GM19238 (cell line): ENCODE data around the gene ELK4.
"Not testable (repeated sequence)": the region's sequence is repeated elsewhere in the genome, so short reads cannot be mapped to it uniquely, and the experiment has no call there.

Experiments used
- DNase-seq: peaks from one replicate; pipeline ENCODE4 v3.0.0; 2011; ENCODE audit warnings: low spot score; ENCODE audit not compliant: insufficient read length

ELK4 gene

DNA sequence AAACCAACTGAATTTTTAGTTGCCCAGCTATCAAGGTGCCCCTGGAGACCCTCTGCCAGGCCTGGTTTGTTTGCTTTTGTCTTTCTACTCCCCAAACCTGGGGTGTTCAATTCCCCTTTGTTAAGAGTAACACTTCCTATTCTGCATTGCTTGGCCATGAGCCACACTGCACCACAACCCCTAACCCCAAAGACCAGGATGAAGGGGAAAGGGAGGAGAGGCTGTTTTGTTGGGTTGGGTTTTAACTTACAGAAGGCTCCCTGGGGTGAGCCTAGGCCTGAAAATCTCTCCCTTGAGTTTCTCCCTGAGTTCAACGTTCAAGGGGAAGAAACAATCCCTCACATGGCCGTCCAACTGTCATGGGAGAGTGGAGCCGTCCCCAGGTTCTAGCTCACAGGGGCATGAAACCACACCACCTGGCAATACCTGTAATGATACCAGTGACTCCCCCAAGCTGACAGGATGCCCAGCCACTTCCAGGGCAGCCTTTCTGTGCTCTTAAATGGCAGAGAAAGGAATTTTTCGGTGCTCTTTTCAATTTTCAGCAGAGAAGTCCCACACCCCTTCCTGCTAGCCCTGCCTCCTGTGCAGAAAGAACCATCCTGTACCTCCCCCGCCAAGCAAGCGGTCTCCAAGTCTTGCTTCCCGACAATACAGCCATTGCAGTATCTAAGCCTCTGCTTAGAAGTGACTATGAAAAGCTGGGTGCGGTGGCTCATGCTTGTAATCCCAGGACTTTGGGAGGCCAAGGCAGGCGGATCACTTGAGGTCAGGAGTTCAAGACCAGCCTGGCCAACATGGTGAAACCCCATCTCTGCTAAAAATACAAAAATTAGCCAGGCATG is 33.6 kb upstream of the ELK4 start:
- no peak for DNase-seq

DNA sequence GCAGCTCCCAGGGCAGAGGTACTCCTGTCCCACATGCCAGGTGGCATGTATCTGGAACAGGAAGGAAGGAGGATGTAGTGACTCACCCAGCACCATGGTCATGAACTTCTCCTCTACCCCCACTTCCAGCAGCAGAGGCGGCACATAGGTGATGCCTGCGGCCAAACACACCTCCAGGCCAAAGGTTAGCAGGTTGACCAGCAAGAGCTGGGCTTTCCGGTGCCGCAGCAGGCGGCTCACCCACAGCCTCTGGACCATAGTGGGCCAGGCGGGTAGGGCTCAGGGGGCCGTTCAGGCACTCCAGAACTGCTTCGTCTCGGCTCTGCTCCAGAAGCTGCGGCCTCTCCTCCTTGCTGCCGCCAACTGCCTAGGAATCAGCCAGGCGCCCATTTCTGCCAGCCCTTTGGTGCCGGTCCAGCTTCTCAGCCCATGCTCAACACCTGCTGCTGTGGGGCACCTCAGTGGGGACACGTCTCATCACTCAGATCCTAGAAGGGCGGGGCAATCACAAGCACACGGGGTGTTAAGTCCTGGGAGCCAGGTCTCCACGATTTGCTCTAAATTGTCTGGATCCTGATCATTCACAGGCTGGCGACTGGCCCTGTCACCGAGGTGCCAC is 32.7 kb upstream of the ELK4 start:
- DNase-seq = no peak

DNA sequence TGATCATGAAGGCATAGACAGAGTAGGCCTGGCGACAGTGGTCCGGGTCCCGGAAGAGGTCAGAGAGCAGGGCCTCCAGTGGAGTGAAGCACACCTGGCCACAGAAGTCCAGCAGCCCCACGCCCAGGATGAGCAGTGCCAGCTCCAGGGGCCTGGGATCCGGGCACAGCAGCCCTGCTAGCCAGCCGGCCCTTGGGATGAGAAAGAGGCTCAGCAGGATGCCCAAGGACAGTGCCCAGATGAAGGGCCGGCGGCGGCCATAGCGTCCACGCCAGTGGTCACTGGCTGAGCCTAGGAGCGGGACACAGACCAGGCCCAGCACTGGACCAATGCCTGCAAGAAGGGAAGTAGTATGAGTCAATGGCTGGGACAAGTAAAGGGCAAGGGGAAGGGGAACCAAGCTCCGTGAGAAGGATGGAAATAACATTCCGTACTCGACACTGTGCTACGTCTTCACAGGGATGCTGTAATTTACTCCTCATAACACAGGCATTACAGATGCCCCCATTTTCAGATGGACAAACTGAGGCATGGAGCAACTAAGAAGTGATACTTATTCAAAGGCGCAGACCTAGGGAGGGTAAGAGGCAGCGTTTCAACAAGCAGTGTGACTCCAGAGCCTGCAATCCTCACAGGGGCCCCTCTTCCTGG is 31.6 kb upstream of the ELK4 start:
- DNase-seq = no peak

DNA sequence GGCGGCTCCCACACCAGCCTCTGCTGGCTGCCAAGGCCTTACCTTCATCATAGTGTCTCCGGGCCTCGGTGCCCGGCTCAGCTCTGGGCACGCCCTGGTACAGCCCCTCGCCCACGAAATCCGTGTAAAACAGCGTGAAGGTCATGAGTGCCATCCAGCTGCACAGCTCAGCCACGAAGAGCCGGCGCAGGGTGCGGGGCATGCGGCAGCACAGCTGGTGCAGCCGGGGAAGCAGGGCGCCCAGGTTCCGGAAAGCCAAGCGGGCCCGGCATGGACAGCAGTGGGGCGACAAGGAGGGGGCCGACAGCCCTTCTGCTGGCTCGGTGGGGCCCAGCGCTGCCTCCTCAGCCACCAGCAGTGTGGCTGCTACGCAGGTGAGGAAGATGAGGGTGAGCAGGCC is 31.0 kb upstream of the ELK4 start:
- DNase-seq = no peak

DNA sequence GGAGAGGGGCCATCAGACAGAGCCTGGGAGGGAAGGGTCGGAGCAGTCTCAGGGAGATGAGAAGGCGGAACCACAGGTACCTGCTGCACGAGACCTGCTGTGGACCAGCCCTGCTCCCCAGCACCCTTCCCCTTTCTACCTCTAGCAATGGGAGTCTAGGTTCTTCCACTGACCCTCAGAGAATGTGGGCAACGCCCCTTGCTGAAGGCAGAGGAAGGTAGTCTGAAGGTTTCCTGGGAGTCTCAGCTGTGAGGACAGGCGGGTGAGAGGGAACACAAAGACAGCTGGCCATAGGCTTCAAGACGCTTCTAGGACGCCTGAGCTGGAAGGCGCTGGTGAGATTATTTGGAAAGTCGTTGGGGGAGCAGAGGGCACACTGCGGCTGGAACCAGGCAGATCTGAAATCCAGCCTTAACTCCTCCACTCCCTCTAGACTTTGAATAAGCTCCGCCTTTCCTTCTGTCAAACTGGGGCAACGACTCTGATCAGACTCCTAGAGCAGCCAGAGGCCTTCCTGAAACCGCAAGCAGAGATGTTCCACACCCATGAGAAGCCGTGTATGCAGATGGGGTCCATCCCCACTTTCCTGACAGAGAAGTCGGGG is 30.4 kb upstream of the ELK4 start:
- no peak for DNase-seq

DNA sequence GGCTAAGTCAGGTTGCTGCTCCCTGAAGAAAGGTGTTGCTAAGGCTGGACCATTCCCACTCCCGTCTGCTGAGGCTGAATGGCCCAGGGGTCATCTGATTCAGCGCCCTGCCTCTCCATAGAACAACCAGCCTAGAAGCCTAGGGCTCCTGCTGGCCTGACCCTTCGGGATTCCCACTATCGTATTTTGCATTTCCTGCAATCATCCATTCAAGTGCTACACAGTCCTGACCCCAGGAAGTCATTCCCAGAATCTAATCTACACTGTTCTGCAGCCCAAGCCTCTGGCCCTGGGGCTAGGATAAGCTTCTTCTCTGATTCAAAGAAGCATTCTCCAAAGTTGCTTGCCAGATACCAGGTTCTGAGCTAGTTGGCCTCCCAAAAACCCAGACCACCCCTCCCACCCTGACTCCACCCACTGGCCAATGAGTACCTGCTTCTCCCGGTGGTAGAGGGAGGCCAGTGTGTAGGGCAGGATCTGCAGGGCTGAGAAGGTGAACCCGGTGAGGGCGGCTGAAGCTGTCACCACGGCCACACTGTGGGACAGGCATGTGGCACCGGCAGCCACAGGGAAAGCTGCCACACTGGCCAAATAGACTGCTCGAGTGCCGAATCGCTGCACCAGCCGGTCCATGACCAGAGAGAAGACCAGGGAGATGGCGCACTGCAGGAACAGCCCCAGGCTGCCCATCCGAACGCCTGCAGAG is 29.8 kb upstream of the ELK4 start:
- no peak for DNase-seq

DNA sequence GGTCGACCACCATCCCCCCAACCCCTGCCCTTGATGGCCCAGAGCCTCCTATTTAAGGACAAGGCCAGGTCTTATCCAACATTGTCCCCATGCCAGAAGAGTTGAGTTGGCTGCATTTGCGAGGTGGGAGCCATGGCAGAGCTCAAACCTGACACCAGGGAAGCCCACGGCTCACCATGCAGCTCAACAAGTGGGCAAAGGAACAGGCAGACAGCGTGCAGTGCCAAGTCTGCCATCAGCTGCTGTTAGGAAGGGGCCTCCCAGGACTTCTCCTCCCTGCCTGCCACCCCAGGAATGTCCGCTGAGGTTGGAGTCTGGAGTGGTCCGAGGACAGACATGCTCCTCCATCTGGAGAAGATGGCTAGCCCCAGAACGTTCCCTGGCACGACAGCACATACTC is 28.6 kb upstream of the ELK4 start:
- no peak for DNase-seq

DNA sequence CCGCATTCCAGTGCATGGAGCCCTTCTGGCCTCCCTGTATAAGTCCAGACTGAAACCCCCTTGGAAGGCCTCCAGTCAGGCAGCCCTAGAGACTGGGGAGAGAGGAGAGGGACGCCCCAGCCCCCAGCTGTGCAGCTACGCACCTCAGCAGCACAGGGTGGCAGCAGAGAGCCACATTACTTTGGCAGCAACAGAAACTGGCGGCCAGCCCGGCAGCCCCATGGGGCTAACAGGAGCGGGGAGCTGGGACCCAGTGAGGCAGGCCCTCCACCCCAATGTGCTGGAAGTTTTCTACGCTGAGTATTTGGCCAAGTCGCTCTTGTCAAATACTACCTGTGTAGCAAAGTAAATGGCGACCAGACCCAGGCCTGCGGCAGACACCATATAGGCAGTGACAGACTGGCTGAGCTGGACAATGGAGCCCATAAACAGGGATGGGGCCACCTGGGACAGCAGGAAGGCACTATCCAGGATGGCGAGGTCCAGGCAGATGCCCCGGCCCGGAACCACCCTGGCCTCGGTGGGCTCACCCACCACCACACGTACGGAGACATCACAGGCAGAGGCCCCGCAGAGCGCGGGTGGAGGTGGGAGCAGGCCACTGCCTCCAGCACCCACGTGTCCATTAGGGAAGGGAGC is 27.3 kb upstream of the ELK4 start:
- DNase-seq = peak; percentile 86

DNA sequence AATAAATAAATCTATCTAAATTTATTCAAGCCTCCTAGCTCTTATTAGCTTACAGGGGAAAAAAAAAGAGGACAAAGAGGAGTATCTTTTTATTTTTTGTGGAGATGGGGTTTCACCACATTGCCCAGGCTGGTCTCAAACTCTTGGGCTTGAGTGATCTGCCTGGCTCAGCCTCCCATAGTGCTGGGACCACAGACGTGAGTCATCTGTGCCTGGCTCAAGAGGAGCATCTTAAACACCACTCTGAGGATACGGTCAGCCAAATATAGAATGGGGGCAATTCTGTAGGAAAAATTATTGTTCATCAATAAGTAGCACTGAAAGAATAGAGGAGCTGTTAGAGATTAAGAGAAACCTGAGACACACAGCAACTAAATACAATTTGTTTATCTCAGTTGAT is 24.4 kb upstream of the ELK4 start:
- DNase-seq = no peak

DNA sequence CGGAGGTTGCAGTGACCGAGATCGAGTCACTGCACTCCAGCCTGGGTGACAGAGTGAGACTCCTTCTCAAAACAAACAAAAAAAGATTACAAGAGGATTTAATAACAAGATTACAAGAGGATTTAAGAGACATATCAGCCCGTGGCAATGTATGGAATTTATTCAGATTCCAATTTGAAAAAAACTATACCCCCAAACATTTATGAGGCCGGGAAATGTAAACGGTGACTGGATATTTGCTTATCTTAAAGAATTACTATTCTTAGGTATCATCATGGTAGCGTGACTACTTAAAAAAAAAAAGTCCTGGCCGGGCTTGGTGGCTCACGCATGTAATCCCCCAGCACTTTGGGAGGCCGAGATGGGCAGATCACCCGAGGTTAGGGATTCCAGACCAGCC is 21.2 kb upstream of the ELK4 start:
- DNase-seq = no peak

DNA sequence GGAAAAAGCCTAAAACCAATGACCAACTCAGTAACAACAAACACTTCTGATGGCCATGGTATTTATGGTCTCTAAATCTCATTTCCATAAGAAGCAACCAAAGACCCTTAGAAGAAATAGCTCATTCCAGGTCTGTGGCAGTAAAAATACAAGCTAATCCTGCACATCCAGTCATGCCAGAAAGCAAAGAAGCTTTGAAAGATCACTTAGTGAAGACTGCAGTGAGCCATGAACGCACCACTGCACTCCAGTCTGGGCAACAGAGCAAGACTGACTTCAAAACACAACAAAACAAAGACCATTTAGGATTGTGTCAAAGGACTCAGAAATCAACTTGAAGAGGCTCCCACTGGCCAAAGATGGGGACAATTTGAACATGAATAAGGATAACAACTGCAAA is 18.4 kb upstream of the ELK4 start:
- DNase-seq = no peak

DNA sequence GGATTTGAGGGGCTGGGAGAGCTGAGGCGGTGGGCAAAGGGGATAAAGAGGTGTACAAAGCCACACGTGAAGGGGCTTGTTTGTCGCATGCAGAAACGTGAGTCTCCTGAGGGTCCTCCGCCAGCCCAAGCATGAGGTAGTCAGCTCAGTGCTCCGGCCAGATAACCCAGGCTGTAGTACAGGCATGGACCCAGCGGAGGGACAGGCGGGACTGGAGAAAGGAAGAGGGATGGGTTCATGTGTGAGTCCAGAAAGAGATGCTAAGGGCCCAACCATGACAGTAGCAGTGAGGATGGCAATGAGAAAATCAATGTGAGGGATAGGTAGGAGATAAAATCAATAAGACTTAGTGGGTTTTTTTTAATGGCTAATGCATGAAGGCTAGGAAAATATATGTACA is 13.7 kb upstream of the ELK4 start:
- no peak for DNase-seq

DNA sequence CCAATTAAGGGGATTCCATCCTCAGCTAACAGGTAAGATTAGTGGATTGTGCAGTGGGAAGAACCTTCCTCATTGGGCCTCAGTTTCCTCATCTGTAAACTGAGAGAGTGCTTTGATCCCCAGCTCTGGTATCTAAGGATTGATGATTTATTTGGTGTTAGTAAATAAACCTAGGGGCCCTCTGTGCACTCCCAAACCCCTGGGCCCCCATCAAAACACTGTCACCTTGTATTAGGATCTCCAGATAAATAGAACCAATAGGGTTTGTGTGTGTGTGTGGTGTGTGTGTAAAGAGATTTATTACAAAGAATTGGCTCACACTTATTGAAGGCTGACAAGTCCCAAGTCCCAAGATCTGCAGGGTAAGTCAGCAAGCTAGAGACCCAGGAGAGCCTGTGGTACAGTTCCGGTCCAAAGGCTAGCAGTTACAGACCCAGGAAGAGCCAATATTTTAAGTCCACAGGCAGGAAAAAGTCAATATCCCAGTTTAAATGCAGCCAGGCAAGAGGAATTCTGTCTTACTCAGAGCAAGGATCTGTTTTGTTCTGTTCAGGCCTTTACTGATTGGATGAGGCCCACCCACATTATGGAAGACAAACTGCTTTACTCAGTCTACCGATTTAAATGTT is 11.0 kb upstream of the ELK4 start:
- DNase-seq = no peak

DNA sequence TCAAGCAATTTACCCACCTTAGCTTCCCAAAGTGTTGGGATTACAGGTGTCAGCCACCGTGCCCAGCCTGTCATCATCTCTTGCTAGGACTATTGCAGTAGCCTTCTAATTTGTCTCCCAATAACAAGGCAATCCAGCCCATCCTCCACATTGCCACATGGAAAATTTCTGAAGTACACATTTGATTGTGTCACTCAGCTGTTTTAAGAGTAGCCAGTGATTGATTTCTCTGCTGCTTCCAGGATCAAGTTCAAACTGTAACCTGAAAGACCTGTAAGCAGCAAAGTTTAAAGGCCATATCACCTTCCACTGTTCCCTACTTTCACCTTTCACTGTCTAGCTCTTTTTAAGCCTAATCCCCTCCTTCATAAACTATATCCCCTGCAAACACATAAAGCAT is 7.8 kb upstream of the ELK4 start:
- no peak for DNase-seq

DNA sequence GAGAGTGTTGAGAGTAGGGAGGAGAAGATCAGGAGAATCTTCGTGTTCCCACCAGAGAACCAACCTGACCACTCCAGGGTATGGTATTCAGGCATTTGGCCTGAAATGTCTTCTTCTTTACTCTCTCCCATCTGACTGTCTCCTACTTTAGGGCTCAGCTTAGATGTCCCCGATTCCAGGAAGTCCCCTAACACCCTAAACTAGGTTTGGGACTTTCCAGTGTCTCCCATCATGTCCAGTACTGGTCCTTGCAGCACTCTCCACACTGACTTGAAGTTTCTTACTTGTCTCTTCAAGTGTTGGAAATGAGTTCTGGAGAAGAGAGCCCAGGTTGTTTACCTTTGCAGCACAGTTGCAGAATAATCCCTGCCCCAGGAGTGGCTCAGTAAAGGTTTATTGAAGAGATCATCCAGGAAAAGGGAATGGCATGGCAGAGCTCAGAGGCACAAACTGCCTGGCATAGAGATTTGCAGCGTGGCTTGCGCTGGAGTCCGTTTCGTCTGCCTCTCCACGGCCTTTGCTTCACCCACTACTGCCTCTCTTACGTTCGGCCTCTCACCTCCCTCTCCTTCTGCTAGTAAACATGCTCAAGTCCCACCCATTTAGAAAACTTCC is 6.2 kb upstream of the ELK4 start:
- DNase-seq = no peak

DNA sequence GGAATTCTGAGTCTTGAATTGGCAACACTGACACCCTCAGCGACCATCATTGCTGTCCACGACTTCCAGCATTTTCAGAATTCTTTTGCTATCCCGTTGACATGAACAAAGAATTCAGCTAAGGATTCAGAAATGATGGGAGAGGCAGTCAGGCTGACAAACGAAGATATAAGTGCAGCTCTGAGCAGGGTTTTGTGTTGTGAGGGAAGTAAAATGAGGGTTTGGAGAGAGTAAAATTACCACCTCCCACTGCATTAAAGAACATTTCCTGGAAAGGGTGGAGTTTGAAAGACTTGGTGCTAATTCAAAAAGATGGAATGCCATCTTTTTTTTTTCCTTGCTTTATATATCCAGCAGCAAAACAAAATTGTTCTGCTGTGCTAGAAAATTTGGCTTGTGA is 4.9 kb upstream of the ELK4 start:
- no peak for DNase-seq

DNA sequence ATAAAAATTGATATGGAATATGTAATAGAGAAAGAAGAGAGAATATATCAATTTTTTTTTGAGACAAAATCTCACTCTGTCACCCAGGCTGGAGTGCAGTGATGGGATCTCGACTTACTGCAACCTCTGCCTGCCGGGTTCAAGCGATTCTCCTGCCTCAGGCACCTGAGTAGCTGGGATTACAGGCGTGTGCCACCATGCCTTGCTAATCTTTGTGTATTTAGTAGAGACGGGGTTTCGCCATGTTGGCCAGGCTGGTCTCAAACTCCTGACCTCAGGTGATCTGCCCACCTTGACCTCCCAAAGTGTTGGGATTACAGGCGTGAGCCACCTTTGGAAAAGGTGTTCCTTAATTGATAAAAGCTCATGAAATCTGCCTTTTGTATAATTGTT is 4.3 kb upstream of the ELK4 start:
- not testable (repeated sequence) for DNase-seq

DNA sequence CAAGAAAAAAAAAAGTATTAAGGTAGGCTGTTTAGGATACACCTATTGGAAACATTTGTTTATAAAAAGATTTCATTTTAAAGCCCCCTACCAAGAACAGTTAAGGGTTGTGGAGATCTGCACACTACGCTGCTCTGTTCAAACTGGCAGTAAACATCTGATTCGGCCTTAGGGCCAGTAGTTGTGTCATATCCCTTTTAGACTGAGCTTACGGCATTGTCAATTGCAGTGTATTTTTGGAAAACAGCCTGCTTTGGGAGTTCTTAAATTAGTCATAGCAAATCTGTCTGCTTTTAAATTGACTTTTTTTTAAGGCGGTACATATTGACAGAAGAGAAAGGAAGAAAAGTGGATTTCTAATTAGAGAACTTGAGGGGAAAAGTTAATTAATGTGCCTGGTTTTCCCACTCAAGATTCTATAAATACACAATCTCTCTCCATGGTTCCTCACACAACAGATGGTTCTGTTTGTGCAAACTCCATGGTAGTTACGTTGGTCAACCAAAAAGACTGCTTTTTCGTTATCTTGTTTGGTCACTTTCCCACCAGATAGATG is 1.7 kb upstream of the ELK4 start:
- no peak for DNase-seq

DNA sequence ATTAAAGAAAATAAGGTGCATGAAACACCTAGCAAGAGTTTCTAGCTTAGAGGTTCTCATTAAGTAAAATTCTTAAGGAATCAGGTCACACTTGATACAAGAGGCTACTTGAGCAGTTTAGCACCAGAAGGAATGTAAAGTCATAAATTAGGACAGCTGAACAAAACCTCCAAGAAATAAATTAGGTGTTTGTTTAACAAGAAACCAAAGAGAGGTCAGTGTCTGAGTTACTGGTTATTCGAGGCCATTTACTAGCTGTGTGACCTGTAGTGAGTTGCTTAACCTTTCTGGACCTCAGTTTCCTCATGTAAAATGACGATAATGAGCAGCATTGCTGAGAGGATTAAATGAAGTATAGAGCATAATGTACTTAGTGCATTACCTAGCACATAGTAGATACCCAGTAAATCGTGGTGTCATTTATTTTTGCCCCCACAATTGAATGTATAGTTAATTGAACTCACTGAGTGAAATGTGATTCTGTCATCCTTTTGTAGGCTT is 908 bp upstream of the ELK4 start:
- DNase-seq = no peak
